ENCODE results near the gene NHLH2. TPM values are rescaled to one million over a fixed set of nuclear protein-coding genes. Genes with fewer than 3 reads are reported as not detected.

The NHLH2 gene
- total RNA-seq, 4 donors from 2014 or later: not detected

DNA sequence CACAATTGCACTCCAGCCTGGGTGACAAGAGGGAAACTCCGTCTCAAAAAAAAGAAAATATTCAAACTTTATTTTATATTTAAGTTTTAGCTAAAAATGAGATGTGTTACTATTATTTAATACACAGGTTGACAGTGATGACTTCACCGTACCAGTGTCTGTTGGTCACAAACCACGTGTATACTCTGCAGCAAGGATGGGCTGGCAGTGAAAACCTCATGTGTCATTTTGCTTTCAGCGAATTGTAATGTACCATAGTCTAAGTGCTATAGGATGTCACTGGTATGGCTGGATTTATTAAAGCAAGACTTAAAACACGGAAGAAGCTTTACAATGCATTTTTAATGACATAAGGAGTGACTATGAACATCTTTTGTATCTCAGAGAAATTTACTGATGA lies 28.1 kb upstream of the NHLH2 start:
- H3K36me3 ChIP-seq: no peaks in the 10 kb centered on the region
- H3K4me1 ChIP-seq: no peaks in the 10 kb centered on the region
- no peak overlapping the region for H3K4me3 ChIP-seq
- peaks cover 12% of the 10 kb centered on the region for H3K27me3 ChIP-seq
- TF ChIP-seq POLR2AphosphoS5 (IDR thresholded peaks at IDR 0.05) (no peak), EP300 (IDR thresholded peaks at IDR 0.05) (no peak), POLR2A (IDR thresholded peaks at IDR 0.05) (no peak)
- TF ChIP-seq, protein P1, sequence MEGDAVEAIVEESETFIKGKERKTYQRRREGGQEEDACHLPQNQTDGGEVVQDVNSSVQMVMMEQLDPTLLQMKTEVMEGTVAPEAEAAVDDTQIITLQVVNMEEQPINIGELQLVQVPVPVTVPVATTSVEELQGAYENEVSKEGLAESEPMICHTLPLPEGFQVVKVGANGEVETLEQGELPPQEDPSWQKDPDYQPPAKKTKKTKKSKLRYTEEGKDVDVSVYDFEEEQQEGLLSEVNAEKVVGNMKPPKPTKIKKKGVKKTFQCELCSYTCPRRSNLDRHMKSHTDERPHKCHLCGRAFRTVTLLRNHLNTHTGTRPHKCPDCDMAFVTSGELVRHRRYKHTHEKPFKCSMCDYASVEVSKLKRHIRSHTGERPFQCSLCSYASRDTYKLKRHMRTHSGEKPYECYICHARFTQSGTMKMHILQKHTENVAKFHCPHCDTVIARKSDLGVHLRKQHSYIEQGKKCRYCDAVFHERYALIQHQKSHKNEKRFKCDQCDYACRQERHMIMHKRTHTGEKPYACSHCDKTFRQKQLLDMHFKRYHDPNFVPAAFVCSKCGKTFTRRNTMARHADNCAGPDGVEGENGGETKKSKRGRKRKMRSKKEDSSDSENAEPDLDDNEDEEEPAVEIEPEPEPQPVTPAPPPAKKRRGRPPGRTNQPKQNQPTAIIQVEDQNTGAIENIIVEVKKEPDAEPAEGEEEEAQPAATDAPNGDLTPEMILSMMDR (IDR thresholded peaks at IDR 0.05): no peak
- no peaks in the 10 kb centered on the region for H3K9me3 ChIP-seq
- H3K27ac ChIP-seq: no peak overlapping the region
- no peak for ATAC-seq
- 56 to 60% methylated on average over 5 of the region's 5 CpGs for WGBS, 2 donors (ENCODE audit: low coverage in 1 of 2)

DNA sequence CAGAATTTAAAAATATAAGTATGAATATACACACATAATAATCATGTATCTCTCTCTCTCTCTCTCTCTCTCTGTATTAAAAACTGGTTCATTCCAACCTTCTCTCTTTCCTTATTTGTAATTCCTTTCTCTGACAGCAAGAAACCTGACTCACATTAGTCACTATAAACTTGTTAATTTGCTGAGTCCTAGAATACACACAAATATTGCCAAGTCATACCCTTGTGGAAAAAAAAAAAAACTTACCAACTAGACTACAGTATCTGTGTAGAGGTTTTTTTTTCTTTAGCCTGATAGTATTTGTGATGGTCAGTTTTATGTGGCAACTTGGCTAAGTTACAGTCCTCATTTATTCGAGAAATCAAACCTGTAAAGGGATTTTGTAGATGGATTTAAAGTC lies 26.3 kb upstream of the NHLH2 start:
- Histone ChIP-seq H3K4me1 (no peaks in the 10 kb centered on the region), H3K9me3 (no peaks in the 10 kb centered on the region), H3K4me3 (no peak overlapping the region), H3K27ac (no peak overlapping the region), H3K27me3 (peaks cover 3% of the 10 kb centered on the region), H3K36me3 (no peaks in the 10 kb centered on the region)
- 71 to 86% methylated on average over 1 of the region's 1 CpG for WGBS, 2 donors (ENCODE audit: low coverage in 1 of 2)
- TF ChIP-seq, protein P1 (IDR thresholded peaks at IDR 0.05): no peak
- TF ChIP-seq POLR2A (IDR thresholded peaks at IDR 0.05) (no peak), POLR2AphosphoS5 (IDR thresholded peaks at IDR 0.05) (no peak)
- no peak for ATAC-seq

DNA sequence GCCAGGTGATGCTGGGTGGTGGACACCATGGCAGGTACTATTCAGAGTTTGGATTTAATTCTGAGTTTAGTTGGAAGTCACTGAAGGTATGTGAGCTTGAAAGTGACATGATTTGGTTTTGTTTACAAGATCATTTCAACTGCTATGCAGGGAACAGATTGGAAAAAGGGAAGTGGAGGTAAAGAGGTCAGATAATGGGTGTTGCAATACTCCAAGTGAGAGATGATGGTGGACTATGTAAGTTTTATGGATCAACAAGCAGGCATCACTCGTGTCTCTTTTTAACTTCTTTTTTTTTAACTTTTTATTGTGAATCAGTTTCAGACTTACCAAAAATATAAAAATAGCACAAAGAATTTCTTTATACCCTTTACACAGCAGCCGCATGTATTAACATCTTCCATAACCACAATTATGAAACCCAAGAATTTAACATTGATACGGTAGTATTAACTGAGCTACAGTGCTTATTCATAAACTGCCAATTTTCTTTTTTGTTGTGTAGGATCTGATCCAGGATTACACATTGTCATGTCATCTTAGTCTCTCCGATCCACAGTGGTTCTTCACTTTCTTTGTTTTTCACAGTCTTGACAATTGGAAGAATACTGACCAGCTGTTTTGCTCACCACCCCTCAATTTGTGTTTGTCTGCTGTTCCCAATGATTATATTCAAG lies 24.9 kb upstream of the NHLH2 start:
- Histone ChIP-seq H3K4me3 (no peak overlapping the region), H3K36me3 (no peaks in the 10 kb centered on the region), H3K4me1 (no peaks in the 10 kb centered on the region), H3K9me3 (no peaks in the 10 kb centered on the region), H3K27me3 (peaks cover 8% of the 10 kb centered on the region), H3K27ac (no peak overlapping the region)
- ATAC-seq: no peak
- WGBS, 2 donors (ENCODE audit: low coverage in 1 of 2): 46 to 49% methylated on average over 3 to 4 of the region's 4 CpGs
- TF ChIP-seq POLR2A (IDR thresholded peaks at IDR 0.05): no peak

DNA sequence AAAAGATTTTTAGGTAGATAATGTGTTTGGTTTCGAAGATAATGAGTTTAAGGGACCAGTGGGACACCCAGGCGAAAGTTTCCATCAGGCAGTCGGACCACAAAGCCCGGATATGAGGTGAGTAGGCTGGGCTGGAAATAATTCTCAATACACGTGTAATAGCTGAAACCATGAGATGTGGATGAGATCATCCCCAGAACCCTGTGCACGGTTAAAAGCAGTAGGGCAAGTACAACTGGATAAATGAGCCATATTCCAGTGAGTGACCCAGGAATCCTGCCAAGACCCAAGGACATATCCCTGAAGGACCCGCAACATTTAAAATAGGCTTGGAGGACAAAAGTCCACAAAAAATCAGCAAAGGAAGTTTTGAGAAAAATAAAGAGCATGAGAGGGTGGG lies 21.5 kb upstream of the NHLH2 start:
- H3K9me3 ChIP-seq: no peaks in the 10 kb centered on the region
- no peaks in the 10 kb centered on the region for H3K36me3 ChIP-seq
- H3K27me3 ChIP-seq: peaks cover 17% of the 10 kb centered on the region
- 72 to 82% methylated on average over 7 of the region's 7 CpGs for WGBS, 2 donors (ENCODE audit: low coverage in 1 of 2)
- H3K27ac ChIP-seq: no peak overlapping the region
- no peak for TF ChIP-seq EP300 (IDR thresholded peaks at IDR 0.05)
- no peaks in the 10 kb centered on the region for H3K4me1 ChIP-seq
- H3K4me3 ChIP-seq: no peak overlapping the region
- no peak for ATAC-seq

DNA sequence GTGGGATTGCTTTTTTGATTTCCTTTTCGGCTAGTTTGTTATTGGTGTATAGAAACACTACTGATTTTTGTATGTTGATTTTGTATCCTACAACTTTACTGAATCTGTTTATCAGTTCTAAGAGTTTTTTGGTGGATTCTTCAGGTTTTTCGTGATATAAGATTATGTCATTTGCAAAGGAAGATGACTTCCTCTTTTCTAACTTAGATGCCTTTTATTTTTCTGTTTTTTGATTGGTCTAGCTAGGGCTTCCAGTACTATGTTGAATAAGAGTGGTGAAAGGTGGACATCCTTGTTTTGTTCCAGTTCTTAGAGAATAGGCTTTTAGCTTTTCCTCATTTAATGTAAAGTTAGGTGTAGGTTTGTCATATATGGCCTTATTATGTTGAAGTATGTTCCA lies 13.1 kb upstream of the NHLH2 start:
- peaks cover 21% of the 10 kb centered on the region for H3K27me3 ChIP-seq
- no peak for TF ChIP-seq EP300 (IDR thresholded peaks at IDR 0.05)
- TF ChIP-seq, protein P1 (IDR thresholded peaks at IDR 0.05): no peak
- no peak for TF ChIP-seq POLR2AphosphoS5 (IDR thresholded peaks at IDR 0.05)
- TF ChIP-seq POLR2A (IDR thresholded peaks at IDR 0.05): no peak
- H3K4me3 ChIP-seq: no peak overlapping the region
- no peaks in the 10 kb centered on the region for H3K36me3 ChIP-seq
- no peak for ATAC-seq
- H3K9me3 ChIP-seq: peaks cover 0 to 22% (median 0%) of the 10 kb centered on the region in 3 donors
- H3K4me1 ChIP-seq: no peaks in the 10 kb centered on the region
- no peak overlapping the region for H3K27ac ChIP-seq
- WGBS, 2 donors (ENCODE audit: low coverage in 1 of 2): 0 to 50% methylated on average over 2 of the region's 2 CpGs

DNA sequence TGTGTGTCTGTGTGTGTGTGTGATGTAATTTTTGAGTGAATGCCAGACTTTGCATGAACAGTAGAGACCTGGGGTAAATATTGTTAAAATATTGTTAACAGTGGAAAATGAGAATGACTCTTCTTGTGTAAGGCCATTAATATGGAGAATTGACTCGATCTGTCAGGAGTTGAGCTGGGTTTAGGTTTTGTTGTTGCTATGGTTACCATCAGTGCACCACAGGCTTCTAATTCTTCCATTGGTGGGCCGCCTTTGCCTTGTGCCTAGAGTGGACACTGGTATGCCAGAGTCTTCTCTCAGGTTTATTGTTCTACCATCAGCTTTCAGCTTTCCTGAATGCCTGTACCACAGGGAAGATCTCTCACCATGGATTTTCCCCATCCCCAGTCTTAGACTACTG lies 10.0 kb upstream of the NHLH2 start:
- ATAC-seq: no peak
- Histone ChIP-seq H3K27ac (no peak overlapping the region), H3K36me3 (no peaks in the 10 kb centered on the region), H3K4me3 (no peak overlapping the region), H3K27me3 (peaks cover 25% of the 10 kb centered on the region), H3K4me1 (no peaks in the 10 kb centered on the region), H3K9me3 (peaks cover 0 to 22% (median 0%) of the 10 kb centered on the region in 3 donors)
- TF ChIP-seq POLR2A (IDR thresholded peaks at IDR 0.05) (no peak), EP300 (IDR thresholded peaks at IDR 0.05) (no peak), POLR2AphosphoS5 (IDR thresholded peaks at IDR 0.05) (no peak)
- TF ChIP-seq, protein P1 (IDR thresholded peaks at IDR 0.05): no peak
- 78 to 86% methylated on average over 2 of the region's 2 CpGs for WGBS, 2 donors (ENCODE audit: low coverage in 1 of 2)

All from gastroesophageal sphincter (tissue), 4 donors.